ENCODE results near the gene GLG1.

The GLG1 gene

GRCh38 chr16:74625500-74626350 lies 18.8 kb upstream of the GLG1 start:
- TF ChIP-seq ZNF274 (IDR thresholded peaks at IDR 0.05; ENCODE audit: low read depth, low read length), result no peak
- no peak overlapping the region for H3K4me3 ChIP-seq (ENCODE audit: low read length)

- TF ChIP-seq ZNF274 (IDR thresholded peaks at IDR 0.05; ENCODE audit: low read depth, low read length), result no peak
- no peak overlapping the region for H3K4me3 ChIP-seq (ENCODE audit: low read length)
These were observed 16.9 kb upstream of the GLG1 start for GRCh38 chr16:74623839-74624235.

DNA sequence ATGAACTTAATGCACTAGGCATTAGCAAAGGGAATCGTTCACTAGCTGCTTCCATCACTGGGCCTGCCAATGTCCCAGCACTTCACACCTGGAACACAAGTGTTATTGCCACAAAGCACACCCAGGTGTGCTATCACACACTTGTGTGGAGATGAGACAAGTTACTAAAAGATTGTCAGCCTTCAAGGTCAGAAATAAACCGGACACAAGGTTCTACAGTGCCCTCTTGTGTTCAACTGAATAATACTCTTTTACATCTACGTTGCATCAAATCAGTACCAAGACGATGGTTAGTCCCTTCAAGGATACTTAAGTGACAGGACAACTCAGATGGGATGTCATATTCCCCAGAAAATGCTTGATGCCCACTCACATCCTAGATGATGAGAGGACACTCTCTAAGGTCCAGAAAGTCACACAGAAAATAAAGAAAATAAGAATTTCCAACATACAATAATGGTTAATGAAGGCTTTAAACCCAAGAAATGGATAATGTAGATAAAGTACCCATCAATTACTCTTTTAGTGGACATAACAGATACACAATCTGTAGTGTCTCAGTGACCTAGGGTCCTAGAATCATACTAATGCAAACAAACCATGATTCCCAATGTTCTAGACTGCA lies 16.4 kb upstream of the GLG1 start:
- no peak overlapping the region for H3K4me3 ChIP-seq (ENCODE audit: low read length)
- no peak for TF ChIP-seq ZNF274 (IDR thresholded peaks at IDR 0.05; ENCODE audit: low read depth, low read length)

- no peak for TF ChIP-seq ZNF274 (IDR thresholded peaks at IDR 0.05; ENCODE audit: low read depth, low read length)
- H3K4me3 ChIP-seq (ENCODE audit: low read length), result no peak overlapping the region
These were observed 15.1 kb upstream of the GLG1 start for GRCh38 chr16:74622005-74622404.

- TF ChIP-seq ZNF274 (IDR thresholded peaks at IDR 0.05; ENCODE audit: low read depth, low read length), result no peak
These were observed 10.4 kb upstream of the GLG1 start for GRCh38 chr16:74617206-74617788.

GRCh38 chr16:74611721-74612120 lies 4.8 kb upstream of the GLG1 start:
- no peak for TF ChIP-seq ZNF274 (IDR thresholded peaks at IDR 0.05; ENCODE audit: low read depth, low read length)
- no peak overlapping the region for H3K4me3 ChIP-seq (ENCODE audit: low read length)

More at GRCh38 chr16:74617206-74617788, 10.4 kb upstream of the GLG1 start:
- no peak overlapping the region for H3K4me3 ChIP-seq (ENCODE audit: low read length)

- no peak for TF ChIP-seq ZNF274 (IDR thresholded peaks at IDR 0.05; ENCODE audit: low read depth, low read length)
- H3K4me3 ChIP-seq (ENCODE audit: low read length), result no peak overlapping the region
These were observed 2.0 kb upstream of the GLG1 start for GRCh38 chr16:74608944-74609343.

- H3K4me3 ChIP-seq (ENCODE audit: low read length), result no peak overlapping the region
- no peak for TF ChIP-seq ZNF274 (IDR thresholded peaks at IDR 0.05; ENCODE audit: low read depth, low read length)
These were observed 1.5 kb upstream of the GLG1 start for GRCh38 chr16:74608381-74608780.

GRCh38 chr16:74607962-74608356 lies 1.0 kb upstream of the GLG1 start:
- TF ChIP-seq ZNF274 (IDR thresholded peaks at IDR 0.05; ENCODE audit: low read depth, low read length), result no peak
- no peak overlapping the region for H3K4me3 ChIP-seq (ENCODE audit: low read length)

GRCh38 chr16:74607310-74607961 lies 522 bp upstream of the GLG1 start:
- TF ChIP-seq ZNF274 (IDR thresholded peaks at IDR 0.05; ENCODE audit: low read depth, low read length), result no peak
- peak overlapping the region; percentile 93; the same call in 1 of the 2 replicates for H3K4me3 ChIP-seq (ENCODE audit: low read length)

- TF ChIP-seq ZNF274 (IDR thresholded peaks at IDR 0.05; ENCODE audit: low read depth, low read length), result no peak
These were observed 981 bp downstream of the GLG1 start for GRCh38 chr16:74605746-74606520.

GRCh38 chr16:74605332-74605731 lies 1.6 kb downstream of the GLG1 start:
- TF ChIP-seq ZNF274 (IDR thresholded peaks at IDR 0.05; ENCODE audit: low read depth, low read length), result no peak
- H3K4me3 ChIP-seq (ENCODE audit: low read length), result peak overlapping the region; percentile 93; the same call in 1 of the 2 replicates

More at GRCh38 chr16:74605746-74606520, 981 bp downstream of the GLG1 start:
- peak overlapping the region; percentile 93 for H3K4me3 ChIP-seq (ENCODE audit: low read length)

DNA sequence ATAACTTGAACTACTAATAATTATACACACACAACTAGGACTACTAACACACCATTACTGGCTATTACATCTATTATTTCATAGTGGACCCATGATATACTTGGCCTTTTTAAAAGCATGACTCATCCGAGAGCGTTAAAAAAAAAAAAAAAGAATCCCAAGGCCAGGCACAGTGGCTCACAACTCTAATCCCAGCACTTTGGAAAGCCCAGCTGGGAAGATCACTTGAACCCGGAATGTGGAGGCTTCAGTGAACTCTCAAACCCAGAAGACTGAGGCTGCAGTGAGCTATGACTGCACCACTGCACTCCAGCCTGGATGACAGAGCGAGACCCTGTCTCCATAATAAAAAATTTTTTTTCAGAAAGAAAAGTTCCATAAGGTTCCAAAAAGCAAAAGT lies 3.1 kb downstream of the GLG1 start:
- no peak for TF ChIP-seq ZNF274 (IDR thresholded peaks at IDR 0.05; ENCODE audit: low read depth, low read length)
- H3K4me3 ChIP-seq (ENCODE audit: low read length), result no peak overlapping the region

All from GM08714 (cell line).